Mammary epithelial cell (primary cell): ENCODE measurements around the gene DNMBP.
"Not testable (repeated sequence)": the region's sequence is repeated elsewhere in the genome, so short reads cannot be mapped to it uniquely, and the experiment has no call there.

Source experiments
- EZH2 ChIP-seq: IDR thresholded peaks from 2 replicates; pipeline ENCODE4 v1.6.1; 2012; ENCODE audit warnings: low read length, inconsistent platforms, borderline replicate concordance
- TF ChIP-seq, protein P1 (sequence below), 2 donors: IDR thresholded peaks in 1 of 2; conservative IDR thresholded peaks in 1 of 2; 2 replicates each; pipeline ENCODE4 v1.5.1; 2011 to 2012; ENCODE audit warnings: inconsistent platforms in 2 of 2, low read length in 2 of 2, mild to moderate bottlenecking in 2 of 2, control low read depth in 1 of 2, low read depth in 1 of 2; ENCODE audit not compliant: insufficient read depth in 1 of 2; ENCODE audit errors: extremely low read depth in 1 of 2

DNA sequence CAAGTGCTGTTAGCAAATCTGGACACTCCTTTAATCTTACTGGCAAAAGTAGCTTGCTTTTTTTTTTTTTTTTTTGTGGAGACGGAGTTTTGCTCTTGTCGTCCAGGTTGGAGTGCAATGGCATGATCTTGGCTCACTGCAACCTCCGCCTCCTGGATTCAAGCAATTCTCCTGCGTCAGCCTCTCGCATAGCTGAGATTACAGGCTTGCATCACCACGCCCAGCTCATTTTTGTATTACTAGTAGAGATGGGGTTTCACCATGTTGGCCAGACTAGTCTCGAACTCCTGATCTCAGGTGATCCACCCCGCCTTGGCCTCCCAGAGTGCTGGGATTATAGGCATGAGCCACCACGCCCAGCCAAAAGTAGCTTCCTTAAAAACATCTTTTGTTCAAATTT, 114.7 kb downstream of the DNMBP start:
- TF ChIP-seq, protein P1, sequence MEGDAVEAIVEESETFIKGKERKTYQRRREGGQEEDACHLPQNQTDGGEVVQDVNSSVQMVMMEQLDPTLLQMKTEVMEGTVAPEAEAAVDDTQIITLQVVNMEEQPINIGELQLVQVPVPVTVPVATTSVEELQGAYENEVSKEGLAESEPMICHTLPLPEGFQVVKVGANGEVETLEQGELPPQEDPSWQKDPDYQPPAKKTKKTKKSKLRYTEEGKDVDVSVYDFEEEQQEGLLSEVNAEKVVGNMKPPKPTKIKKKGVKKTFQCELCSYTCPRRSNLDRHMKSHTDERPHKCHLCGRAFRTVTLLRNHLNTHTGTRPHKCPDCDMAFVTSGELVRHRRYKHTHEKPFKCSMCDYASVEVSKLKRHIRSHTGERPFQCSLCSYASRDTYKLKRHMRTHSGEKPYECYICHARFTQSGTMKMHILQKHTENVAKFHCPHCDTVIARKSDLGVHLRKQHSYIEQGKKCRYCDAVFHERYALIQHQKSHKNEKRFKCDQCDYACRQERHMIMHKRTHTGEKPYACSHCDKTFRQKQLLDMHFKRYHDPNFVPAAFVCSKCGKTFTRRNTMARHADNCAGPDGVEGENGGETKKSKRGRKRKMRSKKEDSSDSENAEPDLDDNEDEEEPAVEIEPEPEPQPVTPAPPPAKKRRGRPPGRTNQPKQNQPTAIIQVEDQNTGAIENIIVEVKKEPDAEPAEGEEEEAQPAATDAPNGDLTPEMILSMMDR (conservative IDR thresholded peaks at IDR 0.05 in 1 of 2, IDR thresholded peaks at IDR 0.05 in 1 of 2; ENCODE audit: extremely low read depth in 1 of 2, insufficient read depth in 1 of 2, low read depth in 1 of 2, low read length in 2 of 2), result not testable (repeated sequence)
- TF ChIP-seq EZH2, result not testable (repeated sequence)
